HepG2 (cell line): ENCODE results near the gene XRCC5. TPM values are rescaled to one million over a fixed set of nuclear protein-coding genes. Genes with fewer than 3 reads are reported as not detected.
A peak's percentile ranks its signal among the peaks of the same experiment; 100 is the strongest.

ENCODE experiments used
- FOXP1 ChIP-seq, 2 experiments: fragments of 450-650 bp in 1 of 2; IDR thresholded peaks; 2 replicates each; pipeline ENCODE4 v1.6.1; 2017 to 2018; ENCODE audit warnings: antibody characterized with exemption in 1 of 2
- HOXA3 ChIP-seq: sonication (generic); formaldehyde crosslinking; IDR thresholded peaks from 2 replicates; pipeline ENCODE4 v1.5.0; 2020; ENCODE audit warnings: missing genetic modification reagents
- IKZF4 ChIP-seq: sonication (generic); formaldehyde crosslinking; IDR thresholded peaks from 2 replicates; pipeline ENCODE4 v1.5.1; 2020; ENCODE audit warnings: borderline replicate concordance, mild to moderate bottlenecking, low read depth, missing genetic modification reagents; ENCODE audit errors: not compliant biosample characterization
- NR2F2 ChIP-seq: IDR thresholded peaks from 2 replicates; pipeline ENCODE4 v1.6.1; 2012; ENCODE audit warnings: low read depth, inconsistent platforms, borderline replicate concordance
- ONECUT2 ChIP-seq: sonication (generic); formaldehyde crosslinking; IDR thresholded peaks from 2 replicates; pipeline ENCODE4 v1.4.0; 2020; ENCODE audit warnings: missing genetic modification reagents
- PREB ChIP-seq: sonication (generic); formaldehyde crosslinking; IDR thresholded peaks from 2 replicates; pipeline ENCODE4 v1.4.0; 2020; ENCODE audit warnings: missing genetic modification reagents
- SALL2 ChIP-seq: sonication (generic); formaldehyde crosslinking; IDR thresholded peaks from 2 replicates; pipeline ENCODE4 v1.8.1; 2023; ENCODE audit warnings: mild to moderate bottlenecking, missing genetic modification reagents, inconsistent platforms
- ZFAT ChIP-seq: sonication (generic); formaldehyde crosslinking; conservative IDR thresholded peaks from 2 replicates; pipeline ENCODE4 v1.8.1; 2023; ENCODE audit warnings: missing genetic modification reagents, inconsistent platforms
- ZNF329 ChIP-seq: sonication (generic); formaldehyde crosslinking; IDR thresholded peaks from 2 replicates; pipeline ENCODE4 v1.9.0; 2021; ENCODE audit warnings: low read depth, mild to moderate bottlenecking, missing genetic modification reagents
- ZNF558 ChIP-seq: sonication (generic); formaldehyde crosslinking; IDR thresholded peaks from 2 replicates; pipeline ENCODE4 v1.9.0; 2022; ENCODE audit warnings: mild to moderate bottlenecking, missing genetic modification reagents, borderline replicate concordance
- ZNF83 ChIP-seq: sonication (generic); formaldehyde crosslinking; IDR thresholded peaks from 2 replicates; pipeline ENCODE4 v1.4.0; 2020; ENCODE audit warnings: missing genetic modification reagents, mild to moderate bottlenecking, borderline replicate concordance
- ZSCAN30 ChIP-seq: sonication (generic); formaldehyde crosslinking; IDR thresholded peaks from 2 replicates; pipeline ENCODE4 v1.5.0; 2020; ENCODE audit warnings: mild to moderate bottlenecking, missing genetic modification reagents
- polyA plus RNA-seq, 8 experiments: library from polyadenylated mRNA; depleted of rRNA in 3 of 8; stranded (reverse) in 7 of 8; unstranded in 1 of 8; fragments of >200 nt; fragmentation: Illumina TruSeq in 4 of 8; extraction: Trizol in 4 of 8; gene quantifications; 2 replicates each; pipeline versions ENCODE4 v1.2.1 to v1.2.3, GENCODE V29; 2011 to 2016; ENCODE audit warnings: low read depth in 4 of 8, missing spikeins in 1 of 8, mixed read lengths in 1 of 8; ENCODE audit not compliant: insufficient read depth in 1 of 8
- total RNA-seq, 5 experiments: library from RNA; depleted of rRNA; stranded (reverse); fragments of >200 nt; fragmentation: Illumina TruSeq; extraction: Trizol; gene quantifications; 2 replicates each; pipeline ENCODE4 v1.2.3, GENCODE V29; 2016; ENCODE audit warnings: low read depth in 1 of 5
- TF ChIP-seq, protein P1 (sequence below): fragments of 450-650 bp; IDR thresholded peaks from 2 replicates; pipeline ENCODE4 v1.6.1; 2017; ENCODE audit warnings: mild to moderate bottlenecking
- TF ChIP-seq, protein P2 (sequence below): IDR thresholded peaks from 2 replicates; pipeline ENCODE4 v1.4.0; 2020; ENCODE audit warnings: mild to moderate bottlenecking, missing genetic modification reagents
- TF ChIP-seq, protein P3 (sequence below): sonication (generic); formaldehyde crosslinking; IDR thresholded peaks from 2 replicates; pipeline ENCODE4 v1.4.0; 2020; ENCODE audit warnings: missing genetic modification reagents
- TF ChIP-seq, protein P4 (sequence below): IDR thresholded peaks from 2 replicates; pipeline ENCODE4 v1.6.1; 2016

The XRCC5 gene
- total and polyA plus RNA-seq, 2 of the 13 experiments (the other 11 are each of a cell fraction or from before 2014, with no cell fraction given): 264 to 454 TPM

GRCh38 chr2:216109962-216110614 lies 940 bp downstream of the XRCC5 start (continued):
- TF ChIP-seq, protein P1, sequence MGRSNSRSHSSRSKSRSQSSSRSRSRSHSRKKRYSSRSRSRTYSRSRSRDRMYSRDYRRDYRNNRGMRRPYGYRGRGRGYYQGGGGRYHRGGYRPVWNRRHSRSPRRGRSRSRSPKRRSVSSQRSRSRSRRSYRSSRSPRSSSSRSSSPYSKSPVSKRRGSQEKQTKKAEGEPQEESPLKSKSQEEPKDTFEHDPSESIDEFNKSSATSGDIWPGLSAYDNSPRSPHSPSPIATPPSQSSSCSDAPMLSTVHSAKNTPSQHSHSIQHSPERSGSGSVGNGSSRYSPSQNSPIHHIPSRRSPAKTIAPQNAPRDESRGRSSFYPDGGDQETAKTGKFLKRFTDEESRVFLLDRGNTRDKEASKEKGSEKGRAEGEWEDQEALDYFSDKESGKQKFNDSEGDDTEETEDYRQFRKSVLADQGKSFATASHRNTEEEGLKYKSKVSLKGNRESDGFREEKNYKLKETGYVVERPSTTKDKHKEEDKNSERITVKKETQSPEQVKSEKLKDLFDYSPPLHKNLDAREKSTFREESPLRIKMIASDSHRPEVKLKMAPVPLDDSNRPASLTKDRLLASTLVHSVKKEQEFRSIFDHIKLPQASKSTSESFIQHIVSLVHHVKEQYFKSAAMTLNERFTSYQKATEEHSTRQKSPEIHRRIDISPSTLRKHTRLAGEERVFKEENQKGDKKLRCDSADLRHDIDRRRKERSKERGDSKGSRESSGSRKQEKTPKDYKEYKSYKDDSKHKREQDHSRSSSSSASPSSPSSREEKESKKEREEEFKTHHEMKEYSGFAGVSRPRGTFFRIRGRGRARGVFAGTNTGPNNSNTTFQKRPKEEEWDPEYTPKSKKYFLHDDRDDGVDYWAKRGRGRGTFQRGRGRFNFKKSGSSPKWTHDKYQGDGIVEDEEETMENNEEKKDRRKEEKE: no peak
- TF ChIP-seq ZSCAN30 (CRISPR knock-in tag) (no peak), NR2F2 (no peak), FOXP1 (IDR thresholded peaks at IDR 0.05) (no peak), FOXP1 (CRISPR knock-in tag; IDR thresholded peaks at IDR 0.05) (no peak), PREB (CRISPR knock-in tag) (no peak), ZFAT (no peak), HOXA3 (no peak), ZNF329 (CRISPR knock-in tag) (no peak), ZNF83 (no peak), SALL2 (CRISPR knock-in tag) (no peak), ONECUT2 (CRISPR knock-in tag) (0 out of 2 replicates have a peak, but pooled peaks have one; percentile 5), ZNF558 (CRISPR knock-in tag) (no peak), IKZF4 (CRISPR knock-in tag) (no peak)
- TF ChIP-seq, protein P2, sequence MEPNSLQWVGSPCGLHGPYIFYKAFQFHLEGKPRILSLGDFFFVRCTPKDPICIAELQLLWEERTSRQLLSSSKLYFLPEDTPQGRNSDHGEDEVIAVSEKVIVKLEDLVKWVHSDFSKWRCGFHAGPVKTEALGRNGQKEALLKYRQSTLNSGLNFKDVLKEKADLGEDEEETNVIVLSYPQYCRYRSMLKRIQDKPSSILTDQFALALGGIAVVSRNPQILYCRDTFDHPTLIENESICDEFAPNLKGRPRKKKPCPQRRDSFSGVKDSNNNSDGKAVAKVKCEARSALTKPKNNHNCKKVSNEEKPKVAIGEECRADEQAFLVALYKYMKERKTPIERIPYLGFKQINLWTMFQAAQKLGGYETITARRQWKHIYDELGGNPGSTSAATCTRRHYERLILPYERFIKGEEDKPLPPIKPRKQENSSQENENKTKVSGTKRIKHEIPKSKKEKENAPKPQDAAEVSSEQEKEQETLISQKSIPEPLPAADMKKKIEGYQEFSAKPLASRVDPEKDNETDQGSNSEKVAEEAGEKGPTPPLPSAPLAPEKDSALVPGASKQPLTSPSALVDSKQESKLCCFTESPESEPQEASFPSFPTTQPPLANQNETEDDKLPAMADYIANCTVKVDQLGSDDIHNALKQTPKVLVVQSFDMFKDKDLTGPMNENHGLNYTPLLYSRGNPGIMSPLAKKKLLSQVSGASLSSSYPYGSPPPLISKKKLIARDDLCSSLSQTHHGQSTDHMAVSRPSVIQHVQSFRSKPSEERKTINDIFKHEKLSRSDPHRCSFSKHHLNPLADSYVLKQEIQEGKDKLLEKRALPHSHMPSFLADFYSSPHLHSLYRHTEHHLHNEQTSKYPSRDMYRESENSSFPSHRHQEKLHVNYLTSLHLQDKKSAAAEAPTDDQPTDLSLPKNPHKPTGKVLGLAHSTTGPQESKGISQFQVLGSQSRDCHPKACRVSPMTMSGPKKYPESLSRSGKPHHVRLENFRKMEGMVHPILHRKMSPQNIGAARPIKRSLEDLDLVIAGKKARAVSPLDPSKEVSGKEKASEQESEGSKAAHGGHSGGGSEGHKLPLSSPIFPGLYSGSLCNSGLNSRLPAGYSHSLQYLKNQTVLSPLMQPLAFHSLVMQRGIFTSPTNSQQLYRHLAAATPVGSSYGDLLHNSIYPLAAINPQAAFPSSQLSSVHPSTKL: 0 out of 2 replicates have a peak, but pooled peaks have one; percentile 4
- TF ChIP-seq, protein P3, sequence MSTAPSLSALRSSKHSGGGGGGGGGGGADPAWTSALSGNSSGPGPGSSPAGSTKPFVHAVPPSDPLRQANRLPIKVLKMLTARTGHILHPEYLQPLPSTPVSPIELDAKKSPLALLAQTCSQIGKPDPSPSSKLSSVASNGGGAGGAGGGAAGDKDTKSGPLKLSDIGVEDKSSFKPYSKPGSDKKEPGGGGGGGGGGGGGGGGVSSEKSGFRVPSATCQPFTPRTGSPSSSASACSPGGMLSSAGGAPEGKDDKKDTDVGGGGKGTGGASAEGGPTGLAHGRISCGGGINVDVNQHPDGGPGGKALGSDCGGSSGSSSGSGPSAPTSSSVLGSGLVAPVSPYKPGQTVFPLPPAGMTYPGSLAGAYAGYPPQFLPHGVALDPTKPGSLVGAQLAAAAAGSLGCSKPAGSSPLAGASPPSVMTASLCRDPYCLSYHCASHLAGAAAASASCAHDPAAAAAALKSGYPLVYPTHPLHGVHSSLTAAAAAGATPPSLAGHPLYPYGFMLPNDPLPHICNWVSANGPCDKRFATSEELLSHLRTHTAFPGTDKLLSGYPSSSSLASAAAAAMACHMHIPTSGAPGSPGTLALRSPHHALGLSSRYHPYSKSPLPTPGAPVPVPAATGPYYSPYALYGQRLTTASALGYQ (CRISPR knock-in tag): 0 out of 2 replicates have a peak, but pooled peaks have one; percentile 41
- TF ChIP-seq, protein P4, sequence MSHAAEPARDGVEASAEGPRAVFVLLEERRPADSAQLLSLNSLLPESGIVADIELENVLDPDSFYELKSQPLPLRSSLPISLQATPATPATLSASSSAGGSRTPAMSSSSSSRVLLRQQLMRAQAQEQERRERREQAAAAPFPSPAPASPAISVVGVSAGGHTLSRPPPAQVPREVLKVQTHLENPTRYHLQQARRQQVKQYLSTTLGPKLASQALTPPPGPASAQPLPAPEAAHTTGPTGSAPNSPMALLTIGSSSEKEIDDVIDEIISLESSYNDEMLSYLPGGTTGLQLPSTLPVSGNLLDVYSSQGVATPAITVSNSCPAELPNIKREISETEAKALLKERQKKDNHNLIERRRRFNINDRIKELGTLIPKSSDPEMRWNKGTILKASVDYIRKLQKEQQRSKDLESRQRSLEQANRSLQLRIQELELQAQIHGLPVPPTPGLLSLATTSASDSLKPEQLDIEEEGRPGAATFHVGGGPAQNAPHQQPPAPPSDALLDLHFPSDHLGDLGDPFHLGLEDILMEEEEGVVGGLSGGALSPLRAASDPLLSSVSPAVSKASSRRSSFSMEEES (CRISPR knock-in tag): no peak
